ENCODE results near the gene CREBBP.

GRCh38 chr16:3780570-3780969, 99.9 kb downstream of the CREBBP start:
- TF ChIP-seq, protein P1, sequence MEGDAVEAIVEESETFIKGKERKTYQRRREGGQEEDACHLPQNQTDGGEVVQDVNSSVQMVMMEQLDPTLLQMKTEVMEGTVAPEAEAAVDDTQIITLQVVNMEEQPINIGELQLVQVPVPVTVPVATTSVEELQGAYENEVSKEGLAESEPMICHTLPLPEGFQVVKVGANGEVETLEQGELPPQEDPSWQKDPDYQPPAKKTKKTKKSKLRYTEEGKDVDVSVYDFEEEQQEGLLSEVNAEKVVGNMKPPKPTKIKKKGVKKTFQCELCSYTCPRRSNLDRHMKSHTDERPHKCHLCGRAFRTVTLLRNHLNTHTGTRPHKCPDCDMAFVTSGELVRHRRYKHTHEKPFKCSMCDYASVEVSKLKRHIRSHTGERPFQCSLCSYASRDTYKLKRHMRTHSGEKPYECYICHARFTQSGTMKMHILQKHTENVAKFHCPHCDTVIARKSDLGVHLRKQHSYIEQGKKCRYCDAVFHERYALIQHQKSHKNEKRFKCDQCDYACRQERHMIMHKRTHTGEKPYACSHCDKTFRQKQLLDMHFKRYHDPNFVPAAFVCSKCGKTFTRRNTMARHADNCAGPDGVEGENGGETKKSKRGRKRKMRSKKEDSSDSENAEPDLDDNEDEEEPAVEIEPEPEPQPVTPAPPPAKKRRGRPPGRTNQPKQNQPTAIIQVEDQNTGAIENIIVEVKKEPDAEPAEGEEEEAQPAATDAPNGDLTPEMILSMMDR (IDR thresholded peaks at IDR 0.05) = no peak
- no peak for TF ChIP-seq ZFX (IDR thresholded peaks at IDR 0.05; ENCODE audit: borderline replicate concordance)
